LNCAP (cell line): ENCODE data around the gene SPTSSA.

Experiments
- TF ChIP-seq, protein P1 (sequence below): fragments of 450-650 bp; IDR thresholded peaks from 2 replicates; pipeline ENCODE4 v1.5.1; 2017; ENCODE audit warnings: mild to moderate bottlenecking

Gene SPTSSA

DNA sequence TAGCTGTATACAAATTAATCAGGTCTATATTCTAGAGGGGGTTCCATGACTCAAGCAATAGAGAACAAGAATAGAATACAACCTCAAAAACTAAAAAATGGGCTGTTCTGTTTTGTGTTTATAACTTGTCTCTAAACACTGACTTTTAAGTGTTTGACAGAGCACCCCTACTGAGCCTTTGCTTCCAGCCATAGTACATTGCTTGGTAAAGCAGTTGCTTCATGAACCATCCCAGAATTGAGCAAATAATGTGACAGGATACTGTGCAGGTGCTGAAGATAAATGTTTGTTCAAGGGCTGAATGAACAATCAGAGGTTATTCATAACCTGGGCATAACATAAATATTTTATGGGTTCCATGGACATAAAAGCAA is 11.5 kb downstream of the SPTSSA start:
- TF ChIP-seq, protein P1, sequence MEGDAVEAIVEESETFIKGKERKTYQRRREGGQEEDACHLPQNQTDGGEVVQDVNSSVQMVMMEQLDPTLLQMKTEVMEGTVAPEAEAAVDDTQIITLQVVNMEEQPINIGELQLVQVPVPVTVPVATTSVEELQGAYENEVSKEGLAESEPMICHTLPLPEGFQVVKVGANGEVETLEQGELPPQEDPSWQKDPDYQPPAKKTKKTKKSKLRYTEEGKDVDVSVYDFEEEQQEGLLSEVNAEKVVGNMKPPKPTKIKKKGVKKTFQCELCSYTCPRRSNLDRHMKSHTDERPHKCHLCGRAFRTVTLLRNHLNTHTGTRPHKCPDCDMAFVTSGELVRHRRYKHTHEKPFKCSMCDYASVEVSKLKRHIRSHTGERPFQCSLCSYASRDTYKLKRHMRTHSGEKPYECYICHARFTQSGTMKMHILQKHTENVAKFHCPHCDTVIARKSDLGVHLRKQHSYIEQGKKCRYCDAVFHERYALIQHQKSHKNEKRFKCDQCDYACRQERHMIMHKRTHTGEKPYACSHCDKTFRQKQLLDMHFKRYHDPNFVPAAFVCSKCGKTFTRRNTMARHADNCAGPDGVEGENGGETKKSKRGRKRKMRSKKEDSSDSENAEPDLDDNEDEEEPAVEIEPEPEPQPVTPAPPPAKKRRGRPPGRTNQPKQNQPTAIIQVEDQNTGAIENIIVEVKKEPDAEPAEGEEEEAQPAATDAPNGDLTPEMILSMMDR = no peak

DNA sequence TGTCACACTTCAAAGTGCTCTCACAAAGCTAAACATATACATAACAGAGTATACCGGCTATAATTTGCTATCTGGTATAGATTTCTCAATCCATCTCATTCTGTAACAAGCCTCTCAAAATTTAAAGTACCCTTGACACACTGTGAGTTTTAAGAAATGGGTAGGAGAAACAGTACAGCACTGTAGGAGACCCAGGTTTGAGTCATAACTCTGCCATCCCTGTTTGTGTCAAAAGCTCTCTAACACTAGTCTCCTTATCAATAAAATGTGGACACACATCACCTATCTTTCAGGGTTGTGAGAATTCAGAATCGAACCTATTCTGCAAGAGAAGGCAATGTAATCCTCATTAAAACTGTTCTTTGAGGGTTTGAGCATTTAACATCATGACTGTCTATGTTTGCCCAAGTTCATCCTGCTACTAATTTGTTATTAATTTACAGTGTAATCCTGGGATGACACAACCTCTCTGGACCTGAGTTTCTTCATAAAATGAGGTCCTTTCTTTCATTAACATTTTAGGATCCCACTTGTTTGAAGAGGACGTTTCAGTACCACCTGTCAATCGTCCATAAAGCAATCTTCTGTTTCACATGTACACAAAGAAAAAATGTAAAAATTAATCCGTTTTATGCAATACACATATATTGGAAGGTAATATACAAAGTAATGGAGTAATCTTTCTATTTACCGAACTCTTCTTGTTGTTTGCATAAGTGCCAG is 12.1 kb downstream of the SPTSSA start:
- TF ChIP-seq, protein P1 = no peak

DNA sequence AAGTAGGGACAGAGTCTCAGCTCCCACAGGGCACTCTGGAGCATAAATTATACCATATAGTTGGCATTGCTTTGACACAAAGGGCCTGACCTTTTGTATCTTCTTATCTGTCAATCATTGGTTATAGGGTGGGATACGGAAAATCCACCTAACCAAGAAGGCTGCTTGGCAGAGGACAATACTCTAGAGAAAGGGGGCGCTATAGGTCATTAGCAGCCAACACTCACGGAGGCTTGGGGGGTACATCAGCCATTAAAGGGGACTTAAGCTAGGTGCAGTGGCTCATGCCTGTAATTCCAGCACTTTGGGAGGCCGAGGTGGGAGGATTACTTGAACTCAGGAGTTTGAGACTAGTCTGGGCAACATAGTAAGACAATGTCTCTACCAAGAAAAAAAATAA is 22.9 kb downstream of the SPTSSA start:
- TF ChIP-seq, protein P1 = no peak

DNA sequence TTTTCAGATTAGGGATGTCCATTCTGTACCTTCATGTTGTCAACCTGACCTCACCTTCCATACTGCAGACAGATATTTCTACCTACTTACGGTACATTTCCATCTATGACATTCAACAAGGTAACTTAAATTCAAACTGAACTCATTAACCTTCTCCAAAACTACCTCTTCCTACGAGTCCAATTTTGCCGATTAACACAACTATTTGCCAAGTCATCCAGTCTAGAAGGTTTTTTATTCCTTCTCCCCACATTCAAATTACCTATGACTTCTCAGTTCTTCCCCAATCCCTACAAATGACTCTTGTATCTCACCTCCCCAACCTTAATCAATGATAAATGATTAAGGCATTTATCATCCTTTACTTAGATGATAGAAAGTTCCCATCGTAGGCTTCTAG is 23.6 kb downstream of the SPTSSA start:
- TF ChIP-seq, protein P1 = no peak

DNA sequence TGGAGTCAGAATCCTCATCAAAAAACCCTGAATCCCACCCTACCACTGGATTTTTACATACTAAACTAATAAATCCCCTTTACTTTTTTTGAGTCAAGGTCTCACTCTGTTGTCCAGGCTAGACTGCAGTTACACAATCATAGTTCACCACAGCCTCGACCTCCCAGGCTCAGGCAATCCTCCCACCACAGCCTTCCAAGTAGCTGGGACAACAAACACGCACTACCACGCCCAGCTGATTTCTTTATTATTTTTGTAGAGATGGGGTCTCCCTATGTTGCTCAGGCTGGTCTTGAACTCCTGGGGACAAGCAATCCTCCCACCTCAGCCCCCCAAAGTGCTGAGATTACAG is 24.3 kb downstream of the SPTSSA start:
- TF ChIP-seq, protein P1 = no peak

DNA sequence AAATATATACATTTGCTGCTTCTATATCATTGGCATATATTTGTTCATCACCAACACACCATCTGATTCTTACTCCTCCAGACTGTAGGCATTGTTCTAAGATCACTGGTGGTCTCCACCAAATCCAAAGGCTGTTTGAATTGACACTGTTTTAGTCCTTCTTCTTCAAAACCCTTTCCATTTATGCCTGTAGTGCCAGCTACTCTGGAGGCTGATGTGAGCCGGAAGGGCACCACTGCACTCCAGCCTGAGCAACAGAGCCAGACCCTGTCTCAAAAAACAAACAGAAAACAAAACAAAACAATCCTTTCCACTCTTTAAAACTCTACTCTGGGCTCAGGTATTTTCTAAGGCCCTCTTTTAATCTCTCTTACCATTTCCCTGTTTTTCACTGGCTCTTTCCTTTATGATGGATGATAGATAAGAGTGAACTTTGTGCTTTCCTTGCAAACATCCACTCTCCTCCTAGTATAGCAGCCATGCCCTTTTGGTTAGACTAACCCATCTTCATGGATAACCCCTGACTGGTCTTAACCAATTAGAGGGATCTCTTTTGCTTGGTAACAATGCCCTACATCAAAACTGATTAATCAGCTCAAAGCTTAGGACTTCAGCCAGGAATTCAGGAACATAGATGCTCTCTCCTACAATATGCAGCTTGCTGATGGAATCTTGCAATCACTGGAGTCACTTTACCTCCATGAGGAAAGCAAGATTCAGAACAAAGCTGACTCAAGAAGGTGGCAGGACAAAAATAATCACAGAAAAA is 24.9 kb downstream of the SPTSSA start:
- TF ChIP-seq, protein P1 = no peak

DNA sequence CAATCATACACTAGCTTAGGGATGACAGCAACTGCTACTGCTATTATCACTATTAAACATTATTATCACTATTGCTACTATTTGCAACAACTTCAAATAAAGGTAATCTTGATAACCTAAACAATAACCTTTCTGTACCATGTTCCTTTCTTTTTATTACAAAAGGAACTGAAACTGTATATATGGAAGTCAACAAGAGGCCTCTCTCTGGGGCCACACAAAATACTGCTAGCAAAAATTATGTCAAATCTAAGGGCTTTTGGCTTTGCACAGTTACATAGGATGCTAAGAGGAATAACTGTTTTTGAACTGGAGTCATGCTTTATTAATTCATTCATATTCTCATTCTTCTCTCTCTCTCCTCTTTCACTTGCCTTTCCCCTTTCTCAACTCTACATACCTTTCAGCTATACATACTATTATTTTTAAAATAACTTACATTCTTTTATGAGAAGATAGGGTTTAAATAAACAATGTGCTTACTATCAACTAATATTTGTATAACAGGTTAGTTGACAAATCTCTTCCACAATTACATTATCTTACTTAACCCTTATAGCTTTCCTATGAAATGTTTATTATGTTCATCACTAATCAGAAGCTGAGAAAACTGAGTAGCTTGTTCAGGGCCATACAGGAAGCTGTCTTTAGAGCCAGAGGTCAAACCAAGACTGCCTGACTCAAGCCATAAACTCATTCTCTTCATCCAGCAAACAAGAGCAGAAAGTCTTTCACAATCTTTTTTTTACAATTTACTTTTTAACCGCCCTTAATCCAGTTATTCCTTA is 25.7 kb downstream of the SPTSSA start:
- TF ChIP-seq, protein P1 = no peak
